ENCODE measurements around the gene TNRC6A.

- TF ChIP-seq, protein P1, sequence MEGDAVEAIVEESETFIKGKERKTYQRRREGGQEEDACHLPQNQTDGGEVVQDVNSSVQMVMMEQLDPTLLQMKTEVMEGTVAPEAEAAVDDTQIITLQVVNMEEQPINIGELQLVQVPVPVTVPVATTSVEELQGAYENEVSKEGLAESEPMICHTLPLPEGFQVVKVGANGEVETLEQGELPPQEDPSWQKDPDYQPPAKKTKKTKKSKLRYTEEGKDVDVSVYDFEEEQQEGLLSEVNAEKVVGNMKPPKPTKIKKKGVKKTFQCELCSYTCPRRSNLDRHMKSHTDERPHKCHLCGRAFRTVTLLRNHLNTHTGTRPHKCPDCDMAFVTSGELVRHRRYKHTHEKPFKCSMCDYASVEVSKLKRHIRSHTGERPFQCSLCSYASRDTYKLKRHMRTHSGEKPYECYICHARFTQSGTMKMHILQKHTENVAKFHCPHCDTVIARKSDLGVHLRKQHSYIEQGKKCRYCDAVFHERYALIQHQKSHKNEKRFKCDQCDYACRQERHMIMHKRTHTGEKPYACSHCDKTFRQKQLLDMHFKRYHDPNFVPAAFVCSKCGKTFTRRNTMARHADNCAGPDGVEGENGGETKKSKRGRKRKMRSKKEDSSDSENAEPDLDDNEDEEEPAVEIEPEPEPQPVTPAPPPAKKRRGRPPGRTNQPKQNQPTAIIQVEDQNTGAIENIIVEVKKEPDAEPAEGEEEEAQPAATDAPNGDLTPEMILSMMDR (IDR thresholded peaks at IDR 0.05): no peak
- TF ChIP-seq EP300 (IDR thresholded peaks at IDR 0.05) (no peak), POLR2AphosphoS5 (IDR thresholded peaks at IDR 0.05) (no peak), POLR2A (IDR thresholded peaks at IDR 0.05) (no peak)
These were observed 91.7 kb downstream of the TNRC6A start for GRCh38 chr16:24821129-24821528.

Measured in upper lobe of left lung (tissue), 4 donors.